SHP77 (cell line): ENCODE data around the gene MCEMP1.

Source experiments
- DNase-seq, 2 experiments: peaks; one replicate each; lab custom pipeline; 2025; lab: John Stamatoyannopoulos, UW

MCEMP1 gene

DNA sequence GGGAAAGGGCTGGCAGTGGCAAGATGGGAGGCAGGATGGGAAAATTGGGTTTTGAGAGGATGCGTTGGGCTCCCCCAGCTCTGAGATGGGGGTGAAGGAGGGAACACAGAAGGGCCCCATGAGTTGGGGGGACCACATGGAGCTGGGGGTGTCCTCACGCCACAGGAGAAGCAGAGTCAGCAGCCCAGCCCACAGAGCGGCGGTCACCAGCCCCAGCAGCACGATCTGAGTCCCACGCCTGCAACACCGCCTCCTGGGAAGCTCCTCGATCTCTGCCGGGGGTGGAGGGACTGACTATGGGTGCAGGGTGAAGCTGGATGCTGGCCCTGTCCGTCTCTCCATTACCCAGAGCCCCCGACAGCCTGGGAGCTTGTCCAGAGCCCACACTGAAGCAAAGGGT is 21.7 kb downstream of the MCEMP1 start:
- DNase-seq: no peak

GRCh38 chr19:7699003-7699402 is 22.1 kb downstream of the MCEMP1 start:
- no peak for DNase-seq

DNA sequence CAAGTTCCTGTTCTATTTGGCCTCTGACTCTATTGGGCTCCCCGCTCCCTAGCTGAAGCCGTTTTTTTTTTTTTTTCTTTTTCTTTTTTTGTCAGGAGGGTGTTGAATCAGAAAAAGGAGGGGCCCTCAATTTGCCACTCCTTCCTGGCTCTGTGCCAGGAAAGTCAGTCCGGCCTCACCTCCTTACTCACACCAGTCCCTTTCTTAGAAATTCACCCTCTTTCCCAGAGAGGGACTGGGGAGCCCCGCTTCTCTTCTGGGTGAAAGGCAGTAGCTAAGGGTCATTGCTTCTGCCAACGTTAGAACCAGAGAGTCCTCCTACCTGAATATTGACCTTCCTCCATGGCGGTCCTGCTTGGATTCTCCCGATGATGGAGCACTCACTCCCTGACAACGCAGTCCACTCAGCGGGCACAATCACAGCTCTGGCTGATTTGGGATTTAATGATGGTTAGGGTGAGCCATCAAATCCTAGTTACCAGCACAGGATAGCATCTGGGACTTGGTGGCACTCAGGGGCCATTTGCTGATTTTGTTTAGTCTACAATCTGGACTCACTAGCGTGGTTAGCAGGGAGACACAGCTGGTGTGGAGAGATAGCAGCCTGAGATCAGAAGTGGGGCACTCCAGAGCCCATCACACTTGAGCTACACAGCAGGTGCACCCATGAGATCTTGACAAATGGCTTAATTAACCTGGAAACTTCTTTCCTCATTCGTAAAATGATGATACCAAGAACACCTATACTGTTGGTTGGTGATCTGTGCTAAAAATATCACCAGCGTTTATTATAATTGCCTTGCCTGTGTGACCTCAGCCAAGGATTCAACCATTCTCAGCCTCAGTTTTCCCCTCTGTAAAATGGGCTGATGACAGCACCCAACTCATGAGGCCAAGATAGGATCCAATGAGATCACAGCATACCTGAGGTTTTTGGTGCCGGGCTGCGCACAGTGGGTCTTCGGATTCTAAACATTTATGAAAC is 22.8 kb downstream of the MCEMP1 start:
- no peak for DNase-seq

GRCh38 chr19:7701049-7701653 is 24.3 kb downstream of the MCEMP1 start:
- DNase-seq: no peak

DNA sequence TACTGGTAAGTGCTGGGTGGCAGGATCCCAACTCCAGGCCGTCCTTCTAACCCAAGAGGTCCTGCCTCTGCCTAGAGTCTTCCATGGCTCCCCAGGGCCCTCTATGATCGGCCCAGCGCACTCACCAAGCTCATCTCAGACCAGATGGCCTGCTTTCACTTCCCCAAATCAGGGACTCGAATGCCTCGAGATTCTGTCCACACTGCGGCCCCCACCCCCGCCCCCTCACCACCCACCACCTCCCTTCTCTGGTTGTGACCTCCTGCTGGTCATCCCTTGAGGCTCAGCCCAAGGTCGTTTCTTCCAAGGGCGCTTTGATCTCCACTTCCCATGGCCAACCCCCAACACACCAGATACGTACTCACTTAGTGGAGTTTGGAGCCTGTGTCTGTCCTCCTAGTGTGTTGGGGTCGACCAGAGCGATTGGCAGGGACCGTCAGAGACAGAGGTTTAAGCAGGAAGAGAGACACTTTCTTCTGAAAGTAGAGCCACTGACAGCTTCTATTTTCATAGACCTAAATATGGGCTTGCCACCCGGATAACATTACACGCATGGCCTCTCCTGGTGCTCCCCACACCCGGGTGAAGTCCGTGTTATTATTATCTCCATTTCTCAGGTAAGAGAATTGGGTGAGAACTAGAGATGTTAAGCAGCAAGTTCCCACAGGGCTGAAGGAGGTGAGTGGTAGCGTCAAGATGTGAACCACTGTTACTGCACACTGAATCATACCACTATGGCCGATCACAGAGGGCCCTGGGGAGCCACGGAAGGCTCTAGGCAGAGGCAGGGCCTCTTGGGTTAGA is 25.0 kb downstream of the MCEMP1 start, which contains the start of gene FCER2:
Gene FCER2, minus strand, starts transcription at position 478 of the 804 bp plus-strand sequence. CDS start 2,371 bp downstream, outside the sequence.
- no peak for DNase-seq

GRCh38 chr19:7703332-7703731 is 26.4 kb downstream of the MCEMP1 start:
- DNase-seq: no peak

DNA sequence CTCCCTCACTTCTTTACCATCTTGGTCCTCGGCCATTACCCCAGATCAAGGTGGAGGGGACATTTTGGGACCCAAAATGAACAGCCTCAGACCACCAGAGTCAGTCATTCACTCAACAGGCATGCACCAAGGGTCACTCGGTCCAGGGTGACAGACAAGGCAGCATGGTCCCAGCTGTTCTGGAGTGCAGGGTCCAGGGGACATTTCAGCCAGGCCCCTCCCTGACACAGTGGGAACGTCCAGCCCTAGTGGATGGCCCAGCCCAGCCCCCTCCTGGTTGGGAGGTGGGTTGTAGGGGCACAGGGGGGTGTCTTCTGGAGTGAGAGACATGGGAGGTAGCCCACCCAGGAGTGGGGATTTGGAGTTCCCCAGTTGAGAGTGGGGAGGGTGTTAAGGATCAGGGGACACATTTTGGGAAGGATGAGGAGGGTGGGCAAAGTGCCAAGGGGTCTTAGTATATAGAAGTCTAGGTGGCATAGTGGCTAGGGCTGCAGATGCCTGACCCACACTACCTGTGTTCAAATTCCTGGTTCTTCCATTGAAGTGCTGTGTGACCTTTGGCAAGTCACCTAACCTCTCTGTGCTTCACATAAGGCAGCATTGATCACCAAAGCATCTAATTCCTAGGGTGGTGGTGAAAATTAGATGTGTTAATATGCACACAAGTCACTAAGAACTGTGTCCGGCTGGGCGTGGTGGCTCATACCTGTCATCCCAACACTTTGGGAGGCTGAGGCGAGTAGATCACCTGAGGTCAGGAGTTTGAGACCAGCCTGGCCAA is 27.6 kb downstream of the MCEMP1 start:
- DNase-seq: no peak

DNA sequence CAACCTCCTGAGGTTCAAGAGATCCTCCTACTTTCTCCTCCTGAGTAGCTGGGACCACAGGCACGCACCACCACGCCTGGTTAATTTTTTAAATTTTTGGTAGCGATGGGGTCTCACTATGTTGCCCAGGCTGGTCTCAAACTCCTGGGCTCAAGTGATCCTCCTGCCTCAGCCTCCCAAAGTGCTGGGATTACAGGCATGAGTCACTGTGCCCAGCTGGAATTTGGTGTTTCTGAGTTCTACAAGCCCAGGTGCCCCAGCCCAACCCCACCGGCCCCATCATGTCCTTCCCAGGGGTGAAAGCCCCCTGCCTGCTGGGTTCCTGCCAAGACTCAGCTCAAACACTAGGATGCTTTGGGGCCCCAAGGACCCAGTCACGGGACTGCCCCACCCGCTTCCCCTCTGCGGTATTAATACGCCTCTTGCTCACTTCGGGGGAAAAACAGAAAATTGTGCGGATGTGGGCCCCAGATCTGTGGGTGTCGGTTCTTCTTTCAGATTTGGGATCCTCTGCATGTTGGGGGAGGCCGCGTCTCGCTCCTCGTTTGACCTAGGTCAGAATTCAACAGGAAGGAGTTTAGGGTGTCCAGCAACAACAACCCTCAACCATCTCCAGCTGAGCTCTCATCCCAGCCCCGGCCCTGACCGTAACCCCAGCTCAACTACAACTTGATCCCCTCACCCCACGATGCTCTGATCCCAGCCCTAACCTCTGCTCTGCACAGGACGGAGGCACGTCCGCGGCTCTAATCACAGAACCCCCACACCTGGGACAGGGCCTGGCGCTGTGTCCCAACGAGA is 28.7 kb downstream of the MCEMP1 start:
- DNase-seq: no peak

- DNase-seq: no peak
Observed at GRCh38 chr19:7706188-7706954, 29.5 kb downstream of the MCEMP1 start.

DNA sequence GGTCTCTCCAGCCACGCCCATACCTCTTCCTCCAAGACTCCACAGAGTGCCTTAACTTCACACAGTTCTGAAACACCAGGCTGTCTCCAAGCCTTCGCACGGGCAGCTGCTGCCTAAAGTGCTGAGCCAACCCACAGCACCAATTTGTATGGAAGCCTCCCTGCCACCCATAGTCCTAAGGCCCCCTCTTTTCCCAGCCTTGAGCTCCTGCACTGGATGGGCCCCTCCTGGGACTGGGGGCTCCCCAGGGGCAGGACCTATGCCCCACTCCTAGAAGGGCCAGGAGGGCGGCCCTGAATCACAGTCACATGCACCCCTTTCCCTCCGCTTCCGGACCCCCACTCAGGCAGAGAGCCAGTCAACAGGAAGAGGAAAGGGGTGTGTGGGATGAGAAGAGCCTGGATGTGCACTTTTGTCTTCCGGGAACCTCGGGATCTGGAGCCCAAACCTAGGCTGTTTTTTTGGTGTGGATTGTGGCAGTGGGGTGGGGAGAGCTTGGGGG is 30.1 kb downstream of the MCEMP1 start:
- DNase-seq: no peak

GRCh38 chr19:7709932-7710460 is 33.1 kb downstream of the MCEMP1 start:
- DNase-seq: no peak

- no peak for DNase-seq
Observed at GRCh38 chr19:7710616-7711015, 33.7 kb downstream of the MCEMP1 start.

GRCh38 chr19:7715671-7716070 is 38.8 kb downstream of the MCEMP1 start:
- DNase-seq: no peak

GRCh38 chr19:7716762-7717161 is 39.9 kb downstream of the MCEMP1 start:
- no peak for DNase-seq

DNA sequence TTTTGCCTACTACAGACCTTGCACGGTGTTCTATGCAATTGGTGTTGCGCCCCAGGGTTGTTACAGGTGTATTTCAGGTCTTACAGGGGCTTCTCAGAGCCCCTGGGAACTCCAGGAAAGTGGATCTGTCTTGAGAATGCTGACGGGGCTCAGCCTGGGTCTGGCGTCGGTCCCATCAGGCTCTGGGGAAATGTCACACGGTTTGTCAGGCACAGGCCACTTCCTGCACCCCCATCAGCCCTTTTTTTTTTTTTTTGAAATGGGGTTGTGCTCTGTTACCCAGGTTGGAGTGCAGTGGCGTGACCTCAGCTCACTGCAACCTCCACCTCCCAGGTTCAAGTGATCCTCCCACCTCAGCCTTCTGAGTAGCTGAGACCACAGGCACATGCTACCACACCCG is 41.8 kb downstream of the MCEMP1 start:
- DNase-seq: no peak

- no peak for DNase-seq
Observed at GRCh38 chr19:7720351-7720750, 43.5 kb downstream of the MCEMP1 start.

DNA sequence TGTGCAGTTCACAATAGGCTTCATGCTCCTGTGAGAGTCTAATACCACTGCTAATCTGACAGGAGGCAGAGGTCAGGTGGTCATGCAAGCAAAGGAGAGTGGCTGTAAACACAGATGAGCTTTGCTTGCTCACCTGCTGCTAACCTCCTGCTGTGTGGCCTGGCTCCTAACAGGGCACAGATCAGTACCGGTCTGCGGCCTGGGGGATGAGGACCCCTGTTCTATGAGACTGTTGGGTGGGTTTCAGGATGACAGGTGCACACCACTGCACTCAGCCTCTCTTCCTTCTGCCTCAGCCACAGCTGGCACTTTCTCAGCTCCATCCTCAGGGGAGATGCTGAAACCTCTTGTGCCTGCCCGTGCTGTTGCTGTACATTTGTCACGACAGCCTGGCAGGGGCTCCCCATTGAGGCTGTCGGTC is 45.4 kb downstream of the MCEMP1 start:
- peak; percentile 30 to 51 for DNase-seq

DNA sequence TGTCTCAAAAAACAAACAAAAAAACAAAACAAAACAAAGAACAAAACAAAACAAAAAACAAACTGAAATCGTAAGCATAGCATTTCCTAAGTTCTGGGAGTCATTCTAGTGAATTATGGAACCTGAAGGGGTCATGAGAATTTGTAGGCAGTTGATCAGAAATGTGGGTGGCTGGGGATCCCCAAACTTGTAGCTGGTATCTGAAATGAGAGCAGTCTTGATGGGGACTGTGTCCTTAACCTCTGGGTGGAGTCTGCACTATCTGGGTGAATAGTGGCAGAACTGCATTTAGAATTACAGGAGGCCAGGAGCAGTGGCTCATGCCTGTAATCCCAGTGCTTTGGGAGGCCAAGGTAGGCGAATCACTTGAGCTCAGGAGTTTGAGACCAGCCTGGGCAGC is 48.9 kb downstream of the MCEMP1 start:
- no peak for DNase-seq

- no peak for DNase-seq
Observed at GRCh38 chr19:7729211-7729610, 52.3 kb downstream of the MCEMP1 start.
